ENCODE measurements around the gene FHAD1. TPM values are rescaled to one million over a fixed set of nuclear protein-coding genes. Genes with fewer than 3 reads are reported as not detected.
"Not testable (repeated sequence)": the region's sequence is repeated elsewhere in the genome, so short reads cannot be mapped to it uniquely, and the experiment has no call there.

Gene FHAD1
- total RNA-seq, 2 donors from 2014 or later: 4.4 TPM; not detected in 1

- Histone ChIP-seq H3K36me3 (no peaks in the 10 kb centered on the region), H3K4me1 (ENCODE audit: control insufficient read depth in 1 of 2, low read depth in 2 of 2) (no peaks in the 10 kb centered on the region), H3K4me3 (no peak overlapping the region), H3K27me3 (replicated peaks; ENCODE audit: insufficient read depth) (no peaks in the 10 kb centered on the region), H3K27ac (no peak overlapping the region), H3K9me3 (no peaks in the 10 kb centered on the region)
- DNase-seq (ENCODE audit: low spot score) (no peak), ATAC-seq (ENCODE audit: insufficient number of reproducible peaks, low FRiP score, low read depth) (no peak)
- TF ChIP-seq CTCF (IDR thresholded peaks at IDR 0.05): no peak
Observed at GRCh38 chr1:15295696-15296095, 48.7 kb downstream of the FHAD1 start.

GRCh38 chr1:15296585-15297321 is 49.7 kb downstream of the FHAD1 start:
- DNase-seq (ENCODE audit: low spot score): no peak
- no peak overlapping the region for H3K27ac ChIP-seq
- H3K4me1 ChIP-seq (ENCODE audit: control insufficient read depth in 1 of 2, low read depth in 2 of 2): no peaks in the 10 kb centered on the region
- no peak for TF ChIP-seq CTCF (IDR thresholded peaks at IDR 0.05)
- no peaks in the 10 kb centered on the region for H3K36me3 ChIP-seq
- H3K4me3 ChIP-seq: no peak overlapping the region
- H3K9me3 ChIP-seq: no peaks in the 10 kb centered on the region
- ATAC-seq (ENCODE audit: insufficient number of reproducible peaks, low FRiP score, low read depth): no peak
- H3K27me3 ChIP-seq (replicated peaks; ENCODE audit: insufficient read depth): no peaks in the 10 kb centered on the region

GRCh38 chr1:15297975-15298374 is 51.0 kb downstream of the FHAD1 start:
- not testable (repeated sequence) for H3K27ac ChIP-seq; H3K9me3 ChIP-seq; H3K4me3 ChIP-seq; ATAC-seq (ENCODE audit: insufficient number of reproducible peaks, low FRiP score, low read depth); H3K27me3 ChIP-seq (replicated peaks; ENCODE audit: insufficient read depth); DNase-seq (ENCODE audit: low spot score); H3K36me3 ChIP-seq; H3K4me1 ChIP-seq (ENCODE audit: control insufficient read depth in 1 of 2, low read depth in 2 of 2)

GRCh38 chr1:15299179-15299578 is 52.2 kb downstream of the FHAD1 start:
- no peak for TF ChIP-seq CTCF (IDR thresholded peaks at IDR 0.05)
- ATAC-seq (ENCODE audit: insufficient number of reproducible peaks, low FRiP score, low read depth) (no peak), DNase-seq (ENCODE audit: low spot score) (no peak)
- H3K27me3 ChIP-seq (replicated peaks; ENCODE audit: insufficient read depth): no peaks in the 10 kb centered on the region
- no peak overlapping the region for H3K4me3 ChIP-seq
- no peaks in the 10 kb centered on the region for H3K4me1 ChIP-seq (ENCODE audit: control insufficient read depth in 1 of 2, low read depth in 2 of 2)
- no peak overlapping the region for H3K27ac ChIP-seq
- no peaks in the 10 kb centered on the region for H3K9me3 ChIP-seq
- H3K36me3 ChIP-seq: no peaks in the 10 kb centered on the region

GRCh38 chr1:15299806-15300205 is 52.8 kb downstream of the FHAD1 start:
- no peak overlapping the region for H3K27ac ChIP-seq
- no peaks in the 10 kb centered on the region for H3K36me3 ChIP-seq
- H3K4me3 ChIP-seq: no peak overlapping the region
- H3K27me3 ChIP-seq (replicated peaks; ENCODE audit: insufficient read depth): no peaks in the 10 kb centered on the region
- no peaks in the 10 kb centered on the region for H3K9me3 ChIP-seq
- ATAC-seq (ENCODE audit: insufficient number of reproducible peaks, low FRiP score, low read depth): no peak
- H3K4me1 ChIP-seq (ENCODE audit: control insufficient read depth in 1 of 2, low read depth in 2 of 2): no peaks in the 10 kb centered on the region
- TF ChIP-seq CTCF (IDR thresholded peaks at IDR 0.05): no peak
- no peak for DNase-seq (ENCODE audit: low spot score)

GRCh38 chr1:15303935-15304334 is 56.9 kb downstream of the FHAD1 start:
- Histone ChIP-seq H3K4me1 (ENCODE audit: control insufficient read depth in 1 of 2, low read depth in 2 of 2) (no peaks in the 10 kb centered on the region), H3K4me3 (no peak overlapping the region), H3K9me3 (no peaks in the 10 kb centered on the region), H3K27ac (no peak overlapping the region), H3K27me3 (replicated peaks; ENCODE audit: insufficient read depth) (no peaks in the 10 kb centered on the region), H3K36me3 (no peaks in the 10 kb centered on the region)
- DNase-seq (ENCODE audit: low spot score) (no peak), ATAC-seq (ENCODE audit: insufficient number of reproducible peaks, low FRiP score, low read depth) (no peak)
- TF ChIP-seq CTCF (IDR thresholded peaks at IDR 0.05): no peak
